Right lung (tissue), 5 donors: ENCODE measurements around the gene UNC45B. TPM values are rescaled to one million over a fixed set of nuclear protein-coding genes. Genes with fewer than 3 reads are reported as not detected.
A peak's percentile ranks its signal among the peaks of the same experiment; 100 is the strongest.
"Not testable (repeated sequence)": the region's sequence is repeated elsewhere in the genome, so short reads cannot be mapped to it uniquely, and the experiment has no call there.

Source experiments
- DNase-seq, 2 donors: peaks; one replicate each; pipeline ENCODE4 v3.0.0-alpha.2; 2013
- polyA plus RNA-seq, 5 donors: library from polyadenylated mRNA; unstranded; fragments of 120-200 nt; gene quantifications; one replicate each; pipeline versions ENCODE4 v1.2.1 to v1.2.3, GENCODE V29; 2013; ENCODE audit warnings: inconsistent platforms in 1 of 5, low replicate concordance in 1 of 5; ENCODE audit not compliant: insufficient read length in 5 of 5, insufficient read depth in 1 of 5

UNC45B gene
- polyA plus RNA-seq, 5 donors, result 0.31 to 5.8 (median 0.36) TPM

DNA sequence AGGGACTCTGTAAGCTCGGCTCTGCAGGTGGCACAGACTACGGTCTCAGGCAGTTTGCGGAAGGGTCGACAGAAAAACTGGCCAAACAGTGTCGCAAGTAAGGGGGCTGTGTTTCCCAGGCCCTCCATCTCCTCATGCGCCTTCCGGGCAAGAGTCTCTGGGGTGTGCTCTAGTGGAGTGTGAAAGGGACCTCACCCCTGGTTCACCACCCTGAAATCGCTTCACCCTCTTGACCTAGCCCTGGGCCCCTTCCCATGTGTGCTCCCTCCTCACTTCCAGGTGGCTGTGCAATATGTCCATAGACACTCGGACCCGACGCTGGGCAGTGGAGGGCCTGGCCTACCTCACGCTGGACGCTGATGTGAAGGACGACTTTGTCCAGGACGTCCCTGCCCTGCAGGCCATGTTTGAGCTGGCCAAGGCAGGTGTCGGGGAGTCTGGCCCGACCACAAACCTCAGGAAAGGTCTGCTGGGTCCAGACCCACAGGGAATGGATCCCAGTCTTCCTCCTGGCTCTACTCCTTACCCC, 22.3 kb downstream of the UNC45B start:
- DNase-seq, result no peak

DNA sequence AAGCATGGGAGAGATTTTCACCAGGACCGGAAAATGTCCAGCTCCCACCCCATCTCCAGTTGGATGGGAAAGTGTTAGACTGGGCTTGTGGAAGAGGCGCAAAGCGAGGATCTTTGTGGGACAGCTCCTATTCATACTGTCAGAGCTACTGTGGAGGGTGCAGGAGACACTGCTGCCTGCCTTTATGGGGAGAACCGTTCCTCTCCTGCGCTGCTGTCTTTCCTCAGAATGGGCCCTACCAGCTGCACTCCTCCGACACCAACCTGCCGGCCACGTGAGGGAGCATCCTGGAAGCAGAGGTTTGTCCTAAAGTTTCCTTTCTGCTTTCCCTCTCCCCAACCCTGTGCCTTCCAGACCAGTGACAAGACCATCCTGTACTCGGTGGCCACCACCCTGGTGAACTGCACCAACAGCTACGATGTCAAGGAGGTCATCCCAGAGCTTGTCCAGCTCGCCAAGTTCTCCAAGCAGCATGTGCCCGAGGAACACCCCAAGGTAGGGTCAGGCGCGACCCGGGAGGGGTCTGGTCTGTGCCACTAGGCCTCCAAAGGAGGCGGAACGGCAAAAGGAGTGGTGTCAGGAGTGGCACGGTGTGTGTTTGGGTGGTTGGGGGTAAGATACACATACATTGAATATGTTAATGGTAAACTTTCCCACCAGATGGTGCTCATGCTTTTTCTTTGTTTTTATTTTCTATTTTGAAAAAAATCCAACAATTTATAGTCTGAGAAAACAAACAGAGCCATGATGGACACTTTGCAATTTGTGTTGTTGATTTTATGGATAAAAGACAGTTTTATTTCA, 23.6 kb downstream of the UNC45B start:
- peak in 1 of 2 donors; percentile 29 for DNase-seq

DNA sequence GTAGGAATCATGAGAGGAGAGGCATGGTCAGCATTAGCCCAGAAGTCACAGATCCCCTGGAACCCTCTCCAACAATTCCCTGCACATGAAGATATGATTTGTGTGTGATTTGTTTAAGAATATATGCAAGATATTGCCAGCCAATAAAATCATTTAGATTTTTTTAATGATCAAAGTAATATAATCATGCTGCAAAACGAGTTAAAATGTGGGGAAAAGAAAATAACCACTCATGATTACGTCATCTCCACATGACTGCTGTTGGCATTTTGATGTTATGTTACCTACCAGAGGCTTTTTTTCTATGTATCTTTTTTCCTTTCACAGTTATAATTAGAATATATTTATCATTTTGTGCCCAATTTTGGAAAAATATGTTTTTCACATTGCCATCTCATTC, 24.2 kb downstream of the UNC45B start:
- DNase-seq, result no peak

DNA sequence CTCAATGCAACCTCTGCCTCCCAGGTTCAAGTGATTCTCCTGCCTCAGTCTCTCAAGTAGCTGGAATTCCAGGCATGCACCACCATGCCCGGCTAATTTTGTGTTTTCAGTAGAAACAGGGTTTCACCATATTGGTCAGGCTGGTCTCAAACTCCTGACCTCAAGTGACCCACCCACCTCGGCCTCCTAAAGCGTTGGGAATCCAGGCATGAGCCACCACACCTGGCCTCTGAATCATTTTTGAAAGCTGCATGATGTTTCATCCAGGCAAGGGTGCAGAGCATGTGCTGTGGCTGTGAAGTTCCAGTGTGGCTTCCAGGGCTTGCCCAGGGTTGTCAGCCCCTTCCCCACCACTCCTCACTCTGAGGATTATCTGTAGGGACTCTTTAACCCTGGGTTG, 24.7 kb downstream of the UNC45B start:
- not testable (repeated sequence) for DNase-seq

DNA sequence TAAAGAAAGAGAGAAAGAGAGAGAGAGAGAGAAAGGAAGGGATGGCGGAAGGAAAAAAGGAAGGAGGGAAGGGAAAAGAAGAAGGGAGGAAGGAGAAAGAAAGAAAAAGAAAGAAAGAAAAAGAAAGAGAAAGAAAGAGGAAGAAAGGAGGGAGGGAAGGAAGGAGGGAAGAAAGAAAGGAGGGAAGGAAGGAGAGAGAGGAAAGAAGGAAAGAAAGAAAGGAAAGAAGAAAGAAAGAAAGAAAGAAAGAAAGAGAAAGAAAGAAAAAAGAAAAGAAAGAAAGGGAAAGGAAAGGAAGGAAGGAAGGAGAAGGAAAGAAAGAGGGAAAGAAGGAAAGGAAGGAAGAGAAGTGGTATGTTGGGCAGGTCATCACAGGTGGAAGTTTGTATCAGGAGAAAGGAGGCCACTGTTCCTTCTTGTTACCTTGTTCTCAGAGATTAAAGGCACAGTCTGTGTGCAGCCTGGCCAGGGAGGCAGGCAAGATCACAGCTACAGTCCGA, 27.3 kb downstream of the UNC45B start:
- DNase-seq, result no peak

DNA sequence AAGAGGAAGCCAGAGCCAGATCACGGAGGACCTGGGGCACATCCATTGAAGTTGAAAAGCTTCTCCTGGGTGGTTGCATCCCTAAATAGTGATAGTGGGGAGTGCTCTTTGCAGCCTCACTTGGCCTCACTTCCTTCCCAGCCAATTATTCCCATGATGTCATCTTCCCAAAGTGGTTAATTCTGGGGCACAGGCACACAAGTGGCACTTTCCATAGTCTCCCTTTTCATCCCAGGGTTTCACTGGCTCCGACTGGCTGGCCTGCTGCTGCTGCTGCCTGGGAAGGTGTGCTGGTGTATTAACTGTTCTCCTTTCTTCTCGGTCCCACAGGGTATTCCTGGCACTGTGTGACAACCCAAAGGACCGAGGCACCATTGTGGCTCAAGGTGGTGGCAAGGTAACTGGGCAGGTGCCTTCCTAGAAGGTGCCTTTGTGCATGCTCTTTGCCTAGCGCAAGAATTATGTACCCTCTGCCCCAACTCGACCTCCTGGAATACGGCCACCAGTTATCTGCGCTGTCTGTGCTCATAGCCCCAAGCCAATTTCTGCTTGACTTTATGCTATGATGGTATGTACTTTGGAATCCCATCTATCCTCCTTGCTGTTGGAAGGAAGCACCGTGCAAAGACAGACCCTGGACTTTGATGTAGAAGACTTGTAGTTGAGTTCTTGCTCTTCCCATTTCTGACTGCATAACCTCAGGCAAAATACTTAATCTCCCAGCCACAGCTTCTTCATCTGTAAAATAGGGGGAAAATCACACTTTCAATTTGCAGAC, 28.2 kb downstream of the UNC45B start:
- DNase-seq, result no peak

DNA sequence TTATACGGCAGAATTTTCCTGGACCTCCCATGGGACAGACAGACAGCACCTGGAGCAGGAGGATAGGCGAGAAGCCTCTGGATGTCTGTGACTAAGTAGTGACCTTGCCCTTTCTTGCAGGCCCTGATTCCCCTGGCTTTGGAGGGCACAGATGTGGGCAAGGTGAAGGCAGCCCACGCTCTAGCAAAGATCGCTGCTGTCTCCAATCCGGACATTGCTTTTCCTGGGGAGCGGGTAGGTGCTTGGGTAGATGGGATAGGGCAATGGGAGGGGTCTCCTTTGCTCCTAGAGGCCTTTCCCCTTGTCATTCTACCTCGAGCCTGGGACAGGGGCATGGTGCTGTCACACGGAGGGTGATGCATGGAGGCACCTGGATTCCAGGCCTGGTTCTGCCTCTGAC, 29.3 kb downstream of the UNC45B start:
- no peak for DNase-seq

DNA sequence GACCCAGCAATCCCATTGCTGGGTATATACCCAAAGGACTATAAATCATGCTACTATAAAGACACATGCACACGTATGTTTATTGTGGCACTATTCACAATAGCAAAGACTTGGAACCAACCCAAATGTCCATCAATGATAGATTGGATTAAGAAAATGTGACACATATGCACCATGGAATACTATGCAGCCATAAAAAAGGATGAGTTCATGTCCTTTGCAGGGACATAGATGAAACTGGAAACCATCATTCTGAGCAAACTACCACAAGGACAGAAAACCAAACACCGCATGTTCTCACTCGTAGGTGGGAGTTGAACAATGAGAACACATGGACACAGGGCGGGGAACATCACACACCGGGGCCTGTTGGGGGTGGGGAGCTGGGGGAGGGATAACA, 31.8 kb downstream of the UNC45B start:
- not testable (repeated sequence) for DNase-seq

DNA sequence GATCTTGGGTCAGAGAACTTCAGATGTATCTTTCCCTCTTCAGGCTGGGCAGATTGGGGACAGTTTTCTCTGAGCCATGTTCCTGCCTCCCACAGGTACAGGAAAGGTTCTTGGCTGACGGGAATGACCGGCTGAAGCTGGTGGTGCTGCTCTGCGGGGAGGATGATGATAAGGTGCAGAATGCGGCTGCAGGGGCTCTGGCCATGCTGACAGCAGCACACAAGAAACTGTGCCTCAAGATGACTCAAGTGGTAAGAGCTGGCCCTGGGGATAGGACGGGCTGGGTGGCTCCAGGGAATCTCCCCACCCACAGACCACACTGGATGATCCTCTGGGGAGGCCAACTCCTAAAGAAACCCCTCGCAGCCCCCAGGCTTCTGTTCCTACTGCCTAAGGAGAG, 35.7 kb downstream of the UNC45B start:
- DNase-seq, result no peak

DNA sequence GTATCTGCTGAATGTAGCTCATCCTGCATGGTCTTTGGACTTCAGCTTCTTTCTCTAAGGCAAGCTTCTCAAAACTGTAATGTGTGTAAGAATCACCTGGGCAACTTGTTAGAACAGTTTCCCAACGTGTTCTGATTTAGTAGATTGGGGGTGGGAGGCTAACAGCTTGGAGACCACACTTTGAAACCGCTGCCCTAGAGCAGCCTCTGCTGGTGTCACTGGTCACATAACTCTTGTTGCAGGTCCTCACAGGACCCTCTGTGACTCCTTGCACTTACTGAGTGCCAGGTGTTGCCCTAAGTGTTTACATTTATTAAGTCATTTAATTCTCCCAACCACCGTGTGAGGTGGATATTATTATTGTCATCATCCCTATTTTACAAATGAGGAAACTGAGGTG, 36.7 kb downstream of the UNC45B start:
- no peak for DNase-seq

DNA sequence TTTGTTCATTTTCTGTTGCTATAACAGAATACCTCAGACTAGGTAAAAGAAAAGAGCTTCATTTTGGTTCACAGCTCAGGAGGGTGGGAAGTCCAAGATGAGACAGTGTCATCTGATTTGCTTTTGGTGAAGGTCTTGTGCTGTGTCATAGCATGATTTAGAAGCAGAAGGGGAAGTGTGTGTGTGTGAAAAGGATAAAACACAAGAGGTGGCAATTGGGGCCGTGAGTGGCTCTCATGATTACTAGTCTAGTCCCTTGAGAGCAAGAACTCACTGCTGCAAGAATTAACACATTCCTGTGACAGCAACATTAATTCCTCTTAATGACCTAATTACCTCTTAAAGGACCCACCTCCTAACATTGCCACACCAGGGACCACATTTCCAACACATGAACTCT, 38.2 kb downstream of the UNC45B start:
- DNase-seq, result no peak

DNA sequence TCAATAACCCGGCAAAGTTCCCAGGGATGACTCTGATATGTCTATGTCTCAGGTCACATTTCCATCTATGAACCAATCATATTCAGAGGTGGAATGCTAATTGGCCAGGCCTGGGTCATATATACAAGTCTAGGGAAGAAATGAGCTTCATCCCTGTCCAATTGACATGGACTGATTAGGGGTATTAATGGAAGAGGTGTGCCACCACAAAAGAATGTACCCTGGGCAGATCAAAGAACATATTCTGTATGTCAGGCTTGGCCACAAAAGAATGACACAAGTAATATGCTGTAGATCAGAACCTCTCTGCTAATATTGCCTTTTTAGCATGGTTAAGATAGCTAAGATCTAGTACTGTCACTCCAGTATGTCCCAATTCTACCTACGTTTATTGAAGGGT, 39.9 kb downstream of the UNC45B start:
- DNase-seq, result no peak

DNA sequence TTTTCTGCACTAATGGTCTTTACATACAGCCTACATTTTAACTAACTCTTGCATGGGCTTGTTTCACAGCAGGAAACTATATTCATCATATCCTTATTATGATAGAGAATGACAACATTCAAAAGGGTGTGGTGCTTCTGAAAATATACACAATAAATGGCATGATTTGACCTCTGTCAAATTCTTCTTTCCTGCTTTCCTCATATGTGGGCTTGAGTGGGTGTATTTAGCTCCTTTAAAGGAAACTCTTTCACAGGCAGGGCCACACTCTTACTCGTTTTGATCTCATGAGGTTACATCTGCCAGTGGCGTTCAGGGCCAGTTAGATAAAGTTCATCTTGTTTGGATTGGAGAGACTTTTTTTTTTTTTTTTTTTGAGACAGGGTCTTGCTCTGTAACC, 40.5 kb downstream of the UNC45B start:
- DNase-seq, result no peak

DNA sequence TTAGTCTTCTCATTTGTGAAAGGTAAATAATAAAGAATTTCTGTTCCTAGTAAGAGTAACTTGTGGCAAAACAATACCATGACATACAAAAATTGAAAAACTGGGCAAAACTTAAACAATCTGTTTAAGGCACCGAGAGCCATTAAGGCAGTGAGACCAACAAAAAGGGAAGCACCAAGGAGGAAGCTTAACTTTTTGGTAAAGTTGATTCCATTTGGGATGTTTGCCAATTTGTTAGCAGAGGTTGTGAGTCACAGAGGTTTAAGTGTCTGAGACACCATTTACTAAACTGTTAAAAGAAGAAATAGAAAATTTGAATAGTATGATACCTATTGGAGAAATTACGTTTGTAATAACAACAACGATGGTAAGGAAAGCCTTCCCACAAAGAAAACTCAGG, 41.7 kb downstream of the UNC45B start:
- DNase-seq, result no peak

DNA sequence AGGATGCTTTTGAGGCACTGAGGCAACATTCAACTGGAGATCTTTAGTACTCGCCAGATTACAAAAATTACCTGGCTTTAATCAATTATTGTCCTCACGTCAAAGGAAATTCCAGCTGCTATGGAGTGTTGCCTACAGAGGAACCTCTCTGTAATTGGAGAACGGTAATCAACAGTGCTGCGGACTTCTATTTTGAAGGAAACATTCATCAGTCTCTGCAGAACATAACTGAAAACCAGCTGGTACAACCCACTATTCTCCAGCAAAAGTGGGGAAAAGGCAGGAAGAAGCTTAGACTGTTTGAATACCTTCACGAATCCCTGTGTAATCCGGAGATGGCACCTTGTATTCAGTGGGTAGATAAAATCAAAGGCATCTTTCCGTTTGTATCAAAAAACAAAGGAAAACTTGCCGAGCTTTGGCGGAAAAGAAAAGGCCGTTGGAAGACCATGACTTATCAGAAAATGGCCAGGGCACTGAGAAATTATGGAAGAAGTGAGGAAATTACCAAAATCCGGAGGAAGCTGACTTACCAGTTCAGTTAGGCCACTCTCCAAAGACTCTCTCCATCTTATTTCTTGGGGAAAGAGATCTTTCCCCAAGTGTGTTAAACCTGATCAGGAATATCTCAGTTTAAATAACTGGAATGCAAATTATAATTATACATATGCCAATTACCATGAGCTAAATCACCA, 43.5 kb downstream of the UNC45B start:
- no peak for DNase-seq

DNA sequence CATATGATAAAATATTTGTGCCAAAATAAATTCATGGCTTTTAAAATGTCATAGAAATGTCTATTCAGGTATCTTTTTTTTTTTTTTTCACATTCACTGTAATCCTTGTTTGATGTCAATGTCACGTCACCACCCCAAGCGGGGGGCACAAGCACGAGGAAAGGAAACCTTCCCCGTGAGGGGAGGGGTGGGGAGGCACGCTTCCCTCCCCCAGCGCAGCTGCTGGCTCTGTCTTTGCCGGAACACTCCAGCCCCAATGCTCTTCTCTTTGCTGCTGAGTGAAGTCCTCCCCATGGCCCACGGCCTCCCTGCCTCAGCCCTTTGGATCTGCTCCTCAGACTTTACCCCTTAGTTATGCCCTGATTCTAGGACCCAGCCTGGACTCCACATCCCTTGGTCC, 45.1 kb downstream of the UNC45B start:
- DNase-seq, result no peak

DNA sequence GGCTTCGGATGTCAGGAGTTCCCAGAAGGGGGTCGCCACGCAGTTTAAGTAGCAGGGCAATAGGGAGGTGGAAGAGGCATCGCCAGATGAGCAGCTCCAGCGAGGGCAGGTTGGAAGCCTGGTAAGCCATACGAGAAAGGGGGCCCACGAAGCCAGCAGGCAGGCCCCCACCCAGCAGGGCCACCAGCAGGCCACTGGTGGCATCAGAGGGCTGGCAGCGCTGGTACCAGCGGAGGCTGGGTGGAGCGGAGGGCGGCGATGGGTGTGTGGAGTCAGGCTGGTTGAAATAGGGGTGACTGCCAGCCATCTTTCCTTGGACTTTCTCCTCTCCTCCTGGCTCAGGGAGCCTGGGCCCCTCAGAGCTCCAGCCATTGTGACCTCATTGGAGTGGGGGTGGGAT, 46.4 kb downstream of the UNC45B start, which contains the start of gene SLC35G3:
Gene SLC35G3, minus strand, starts transcription at position 393 of the 400 bp plus-strand sequence. Its CDS starts 86 bp downstream, at position 307.
- DNase-seq, result not testable (repeated sequence)

DNA sequence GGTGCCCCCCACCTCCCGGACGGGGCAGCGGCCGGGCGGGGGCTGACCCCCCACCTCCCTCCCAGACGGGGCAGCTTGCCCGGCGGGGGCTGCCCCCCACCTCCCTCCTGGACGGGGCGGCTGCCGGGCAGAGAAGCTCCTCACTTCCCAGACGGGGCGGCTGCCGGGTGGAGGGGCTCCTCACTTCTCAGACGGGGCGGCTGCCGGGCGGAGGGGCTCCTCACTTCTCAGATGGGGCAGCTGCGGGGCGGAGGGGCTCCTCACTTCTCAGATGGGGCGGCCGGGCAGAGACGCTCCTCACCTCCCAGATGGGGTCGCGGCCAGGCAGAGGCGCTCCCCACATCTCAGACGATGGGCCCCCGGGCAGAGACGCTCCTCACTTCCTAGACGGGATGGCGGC, 47.4 kb downstream of the UNC45B start:
- not testable (repeated sequence) for DNase-seq

DNA sequence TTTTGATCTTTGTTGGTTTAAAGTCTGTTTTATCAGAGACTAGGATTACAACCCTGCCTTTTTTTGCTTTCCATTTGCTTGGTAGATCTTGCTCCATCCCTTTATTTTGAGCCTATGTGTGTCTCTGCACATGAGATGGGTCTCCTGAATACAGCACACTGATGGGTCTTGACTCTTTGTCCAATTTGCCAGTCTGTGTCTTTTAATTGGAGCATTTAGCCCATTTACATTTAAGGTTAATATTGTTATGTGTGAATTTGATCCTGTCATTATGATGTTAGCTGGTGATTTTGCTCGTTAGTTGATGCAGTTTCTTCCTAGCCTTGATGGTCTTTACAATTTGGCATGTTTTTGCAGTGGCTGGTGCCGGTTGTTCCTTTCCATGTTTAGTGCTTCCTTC, 55.0 kb downstream of the UNC45B start:
- not testable (repeated sequence) for DNase-seq

DNA sequence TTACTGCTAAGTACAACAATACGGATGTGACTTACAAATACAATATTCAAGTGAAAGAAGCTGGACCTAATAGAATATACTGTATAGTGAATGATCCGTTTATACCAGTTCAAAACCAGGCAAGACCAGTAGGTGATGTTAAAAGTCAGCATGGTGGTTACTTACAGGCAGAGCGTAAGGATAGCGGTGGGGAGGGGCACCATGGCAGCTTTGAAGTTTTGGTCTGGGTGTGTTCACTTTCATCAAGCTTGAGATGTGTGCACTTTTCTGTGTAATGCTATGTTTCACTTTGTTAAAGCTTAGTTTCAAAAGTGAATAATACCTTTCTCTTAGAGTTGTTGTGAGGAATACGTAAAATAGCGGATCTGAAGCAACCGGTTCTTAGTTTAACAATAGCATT, 63.1 kb downstream of the UNC45B start:
- no peak for DNase-seq

DNA sequence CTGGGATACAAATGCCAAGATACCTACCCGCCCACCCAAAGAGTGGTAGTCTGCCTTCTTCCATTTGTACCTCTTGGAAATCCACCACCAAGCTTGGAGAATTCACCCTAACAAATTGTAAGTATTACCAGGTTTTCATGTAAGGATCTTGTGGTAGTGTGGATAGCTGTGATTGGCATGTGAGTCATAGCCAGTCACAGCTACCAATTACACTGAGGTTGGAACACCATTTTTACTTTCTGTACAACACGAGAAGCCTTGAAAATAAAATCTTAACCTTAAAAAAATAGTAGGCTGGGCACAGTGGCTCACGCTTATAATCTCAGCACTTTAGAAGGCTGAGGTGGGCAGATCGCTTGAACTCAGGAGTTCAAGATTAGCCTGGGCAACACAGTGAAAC, 65.1 kb downstream of the UNC45B start:
- DNase-seq, result no peak

DNA sequence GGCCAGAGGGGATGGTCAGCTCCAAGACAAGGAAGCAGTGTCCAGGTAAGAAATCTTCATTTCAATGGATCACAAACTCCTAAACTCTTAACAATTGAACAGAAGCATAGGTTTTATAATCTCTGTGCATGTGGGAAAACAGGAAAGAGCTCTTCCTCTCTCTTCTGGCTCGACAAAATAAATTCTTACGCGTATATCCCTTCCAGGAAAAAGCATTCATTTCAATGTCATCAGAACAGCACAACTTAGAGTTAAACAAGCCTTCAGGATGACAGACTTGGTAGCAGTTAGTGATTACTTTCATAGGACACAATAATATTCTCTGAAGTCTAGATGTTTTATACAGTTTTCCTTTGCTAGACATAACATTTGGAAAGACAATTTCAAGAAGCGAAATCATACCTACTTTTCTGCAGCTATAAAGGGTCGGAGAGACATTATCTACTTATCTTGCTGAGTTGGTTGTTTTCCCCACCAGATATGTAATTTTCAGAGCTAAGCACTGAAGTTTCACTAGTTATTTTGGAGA, 65.9 kb downstream of the UNC45B start:
- DNase-seq, result peak in 1 of 2 donors; percentile 2
